DND-41 (cell line): Measurements from ENCODE around the gene GALNT18.

Experiments
- CTCF ChIP-seq: IDR thresholded peaks from 2 replicates; pipeline ENCODE4 v1.5.1; 2012; ENCODE audit warnings: borderline replicate concordance, low read length, moderate library complexity, mild to moderate bottlenecking; ENCODE audit not compliant: poor library complexity, severe bottlenecking; ENCODE audit errors: extremely low read depth
- EZH2 ChIP-seq: IDR thresholded peaks from 3 replicates; pipeline ENCODE4 v1.6.1; 2012; ENCODE audit warnings: borderline replicate concordance, low read depth, mild to moderate bottlenecking, moderate library complexity, low read length, inconsistent platforms; ENCODE audit not compliant: severe bottlenecking

GRCh38 chr11:11572386-11572785 is 49.4 kb downstream of the GALNT18 start:
- TF ChIP-seq CTCF (no peak), EZH2 (no peak)
